HUES6 (cell line): ENCODE measurements around the gene PCYT2.

Source experiments
- H3K27ac ChIP-seq: 2 replicates; pipeline ENCODE4 v1.7.0; 2013; ENCODE audit warnings: low read depth, mild to moderate bottlenecking, low read length, inconsistent platforms
- H3K27me3 ChIP-seq: 2 replicates; pipeline ENCODE4 v1.6.1; 2013; ENCODE audit warnings: low read length; ENCODE audit not compliant: control insufficient read depth, insufficient read depth
- H3K36me3 ChIP-seq: 2 replicates; pipeline ENCODE4 v1.6.1; 2013; ENCODE audit warnings: low read length; ENCODE audit not compliant: control insufficient read depth, insufficient read depth
- H3K4me1 ChIP-seq: 2 replicates; pipeline ENCODE4 v1.6.1; 2013; ENCODE audit warnings: low read length; ENCODE audit not compliant: control insufficient read depth, insufficient read depth
- H3K4me3 ChIP-seq: 2 replicates; pipeline ENCODE4 v1.5.1; 2013; ENCODE audit warnings: low read depth, low read length
- H3K9ac ChIP-seq: one replicate; pipeline ENCODE4 v1.6.1; 2013; ENCODE audit warnings: mild to moderate bottlenecking, low read length
- H3K9me3 ChIP-seq: 2 replicates; pipeline ENCODE4 v1.6.1; 2013; ENCODE audit warnings: low read depth, low read length; ENCODE audit not compliant: control insufficient read depth, insufficient read depth

PCYT2 gene

DNA sequence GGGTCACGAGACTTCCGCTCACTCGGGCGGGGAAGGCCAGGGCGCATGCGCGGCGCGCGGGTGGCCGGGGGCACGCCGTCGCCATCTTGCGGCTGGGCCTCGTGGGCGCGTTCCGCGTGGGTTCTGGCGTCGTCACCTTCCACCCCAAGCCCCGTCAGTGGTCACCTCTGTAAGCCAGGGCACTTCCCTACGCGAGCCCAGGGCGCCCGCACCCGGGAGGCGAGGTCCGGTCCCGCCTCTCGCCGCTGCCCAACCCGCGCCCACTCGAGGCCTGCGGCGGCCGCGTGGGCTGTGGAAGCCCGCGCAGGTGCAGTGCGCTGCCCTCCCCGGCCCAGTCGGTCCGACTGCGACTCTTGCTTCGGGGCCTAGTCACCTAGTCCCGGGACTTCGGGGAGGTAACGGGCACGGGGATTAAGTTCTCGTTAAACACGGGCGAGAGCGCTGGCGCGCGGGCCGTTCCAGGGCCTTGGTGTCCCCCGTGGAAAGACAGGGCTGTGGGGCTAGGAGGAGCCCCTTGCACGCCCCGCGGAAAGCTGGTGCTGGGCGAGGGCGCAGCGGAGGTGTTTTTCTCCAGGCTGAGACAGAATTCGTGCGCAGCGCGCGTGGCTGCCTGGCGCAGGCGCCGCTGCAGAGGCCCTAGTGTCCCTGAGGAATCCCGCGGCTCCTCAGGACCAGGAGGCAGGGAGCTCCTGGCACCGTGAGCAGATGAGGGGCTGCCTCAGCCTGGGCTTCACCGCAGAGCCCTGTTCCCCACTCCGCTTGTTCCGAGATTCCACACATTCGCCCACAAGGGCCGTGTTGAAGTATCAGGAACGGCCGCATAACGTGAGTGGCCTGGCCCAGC is 39.6 kb downstream of the PCYT2 start:
- Histone ChIP-seq H3K9ac (peak overlapping the region; percentile 98), H3K9me3 (no peaks in the 10 kb centered on the region), H3K27me3 (no peaks in the 10 kb centered on the region), H3K4me1 (peaks cover 34% of the 10 kb centered on the region), H3K4me3 (peak overlapping the region; percentile 96), H3K36me3 (peaks cover 16% of the 10 kb centered on the region), H3K27ac (peak overlapping the region; percentile 99)

DNA sequence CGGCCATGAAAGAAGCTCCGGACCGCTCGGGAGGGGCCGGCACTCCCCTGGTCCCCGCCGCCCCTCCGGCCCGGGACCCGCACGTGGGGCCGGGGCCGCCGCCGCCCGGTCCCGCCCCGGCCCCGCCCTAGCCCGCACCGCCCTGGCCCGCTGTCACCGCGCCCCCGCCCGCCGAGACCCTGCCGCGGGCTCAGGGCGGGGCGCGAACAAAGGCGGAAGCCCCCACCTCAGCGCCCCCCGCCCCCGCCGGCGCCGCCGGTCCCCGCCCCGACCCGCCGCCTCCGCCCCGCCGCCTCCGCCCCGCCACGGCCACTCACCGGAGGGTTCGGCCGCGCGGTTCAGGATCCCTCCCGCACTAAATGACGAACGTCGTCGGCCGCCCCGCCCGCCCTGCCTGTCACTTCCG is 40.2 kb downstream of the PCYT2 start, which contains the start of gene ARHGDIA:
Gene ARHGDIA (minus strand): TSS at position 357 of the 406 bp plus-strand sequence. CDS start 1,407 bp downstream, outside the sequence.
- peaks cover 21% of the 10 kb centered on the region for H3K36me3 ChIP-seq
- no peaks in the 10 kb centered on the region for H3K27me3 ChIP-seq
- H3K4me3 ChIP-seq, result peak within 1 kb of the TSS; percentile 96
- H3K9ac ChIP-seq, result peak within 1 kb of the TSS; percentile 98
- peaks cover 38% of the 10 kb centered on the region for H3K4me1 ChIP-seq
- peak within 1 kb of the TSS; percentile 99 for H3K27ac ChIP-seq
- no peaks in the 10 kb centered on the region for H3K9me3 ChIP-seq

DNA sequence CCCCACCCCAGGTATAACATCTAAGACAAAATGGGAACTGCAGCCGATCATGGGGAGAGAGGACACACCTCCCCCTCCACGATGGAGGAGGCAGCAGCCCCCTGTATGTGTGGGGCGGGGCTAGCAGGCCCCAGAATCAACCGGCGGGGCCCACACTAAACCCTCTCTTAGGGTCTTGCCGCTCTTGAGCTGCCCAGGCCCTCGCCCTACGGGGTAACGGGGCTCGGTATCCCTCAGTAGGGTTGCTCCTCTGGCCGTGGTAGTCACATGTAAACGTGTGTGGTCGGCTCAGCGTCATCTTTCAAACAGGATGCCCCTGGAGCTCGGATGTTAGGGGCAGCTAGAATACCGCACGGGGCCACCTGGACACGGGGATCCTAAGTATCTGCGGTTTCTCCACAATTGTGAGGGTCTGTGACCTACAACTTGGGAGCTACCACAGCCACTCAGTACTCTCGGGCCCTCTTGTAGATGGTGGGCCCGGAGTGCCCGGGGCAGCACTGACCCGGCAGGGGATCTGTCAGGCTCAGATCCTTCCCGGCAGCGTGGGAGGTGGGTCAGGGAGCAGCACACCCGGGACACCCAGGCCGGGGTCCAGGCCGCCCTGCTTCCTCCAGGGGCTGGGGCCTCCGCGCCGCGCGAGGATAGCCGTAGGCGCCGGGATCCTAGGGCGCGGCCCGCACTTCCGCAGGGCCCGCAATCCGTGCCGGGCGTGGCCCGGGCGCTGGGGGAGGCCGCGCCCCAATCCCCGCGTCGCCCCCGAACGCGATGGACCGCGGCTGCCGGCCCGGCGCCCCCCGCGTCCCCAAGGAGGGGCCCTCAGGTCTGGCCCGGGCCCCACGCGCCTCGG is 40.8 kb downstream of the PCYT2 start:
- peaks cover 27% of the 10 kb centered on the region for H3K36me3 ChIP-seq
- no peaks in the 10 kb centered on the region for H3K9me3 ChIP-seq
- peak overlapping the region; percentile 94 for H3K9ac ChIP-seq
- H3K4me1 ChIP-seq, result peaks cover 38% of the 10 kb centered on the region
- H3K27ac ChIP-seq, result peak overlapping the region; percentile 57; the same call in 1 of the 2 replicates
- no peaks in the 10 kb centered on the region for H3K27me3 ChIP-seq
- H3K4me3 ChIP-seq, result peak overlapping the region; percentile 65

DNA sequence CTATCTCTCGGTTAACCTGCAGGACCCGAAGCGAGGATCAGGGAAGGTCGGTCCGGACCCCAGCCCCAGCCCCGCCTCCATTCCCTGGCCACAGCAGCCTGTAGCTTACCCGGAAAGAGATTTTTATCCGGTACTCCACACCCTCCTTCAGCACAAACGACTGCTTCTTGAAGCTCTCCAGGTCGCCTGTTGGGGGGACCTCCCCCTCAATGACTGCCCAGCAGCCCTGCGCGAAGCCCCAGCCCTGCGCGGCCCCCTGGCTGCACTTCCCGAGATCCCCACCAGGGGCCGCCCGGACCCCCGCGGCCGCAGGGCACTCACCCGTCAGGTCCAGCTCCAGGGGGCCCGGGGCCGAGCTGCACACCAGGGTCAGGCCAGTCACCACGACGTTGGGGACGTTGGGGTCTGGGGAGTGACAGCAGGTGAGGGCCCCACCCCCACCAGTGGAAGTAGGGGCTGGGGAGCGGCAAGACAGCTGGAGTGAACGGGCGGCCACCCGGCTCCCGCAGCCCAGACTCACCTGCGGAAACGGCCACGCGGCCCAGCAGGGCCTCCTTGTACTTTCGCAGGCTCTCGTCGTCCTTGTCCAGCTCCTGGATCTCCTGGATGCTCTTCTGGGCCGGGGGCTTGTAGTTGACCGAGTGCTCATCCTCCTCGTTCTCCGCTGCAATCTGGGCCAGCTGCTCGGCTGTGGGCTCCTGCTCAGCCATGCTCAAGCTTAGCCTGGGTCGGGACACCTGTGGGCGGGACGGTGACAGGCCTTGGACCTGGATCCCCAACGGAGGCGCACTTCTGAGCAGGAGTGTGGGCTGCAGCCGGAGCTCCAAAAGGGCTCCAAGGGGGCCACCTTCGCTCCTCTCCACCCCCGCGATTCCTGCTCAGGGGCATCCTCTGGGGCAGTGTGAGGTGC is 41.7 kb downstream of the PCYT2 start:
- peaks cover 38% of the 10 kb centered on the region for H3K4me1 ChIP-seq
- peak overlapping the region; percentile 74; the same call in 1 of the 2 replicates for H3K27ac ChIP-seq
- H3K27me3 ChIP-seq, result no peaks in the 10 kb centered on the region
- H3K9me3 ChIP-seq, result no peaks in the 10 kb centered on the region
- H3K36me3 ChIP-seq, result peaks cover 34% of the 10 kb centered on the region
- H3K4me3 ChIP-seq, result peak overlapping the region; percentile 65
- peak overlapping the region; percentile 94 for H3K9ac ChIP-seq

DNA sequence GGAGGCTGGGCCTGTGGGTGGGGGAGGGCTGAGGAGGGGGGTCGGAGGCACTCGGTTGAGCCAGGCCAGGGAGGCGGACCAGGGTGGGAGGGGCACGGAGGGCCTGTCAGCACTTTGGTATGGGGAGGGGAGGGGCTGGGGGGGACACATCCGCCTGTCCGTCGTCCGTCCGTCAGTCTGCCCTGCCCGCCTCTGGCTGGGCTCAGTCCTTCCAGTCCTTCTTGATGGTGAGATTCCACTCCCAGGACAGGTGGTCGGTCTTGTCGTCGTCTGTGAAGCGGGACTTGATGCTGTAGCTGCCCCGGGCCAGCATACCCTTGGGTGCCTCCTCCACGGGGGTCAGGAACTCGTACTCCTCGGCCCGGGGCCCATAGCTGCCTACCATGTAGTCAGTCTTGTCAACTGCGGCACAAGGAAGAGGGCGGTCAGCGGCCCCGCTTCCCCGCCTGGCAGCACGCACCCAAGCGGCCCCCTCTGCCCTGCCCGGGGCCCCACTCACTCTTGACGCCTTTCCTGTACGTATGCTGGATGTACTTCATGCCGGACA is 42.5 kb downstream of the PCYT2 start:
- Histone ChIP-seq H3K9me3 (no peaks in the 10 kb centered on the region), H3K36me3 (peaks cover 41% of the 10 kb centered on the region), H3K9ac (peak overlapping the region; percentile 67), H3K4me3 (peak overlapping the region; percentile 65), H3K4me1 (peaks cover 38% of the 10 kb centered on the region), H3K27me3 (no peaks in the 10 kb centered on the region), H3K27ac (peak overlapping the region; percentile 74; the same call in 1 of the 2 replicates)

DNA sequence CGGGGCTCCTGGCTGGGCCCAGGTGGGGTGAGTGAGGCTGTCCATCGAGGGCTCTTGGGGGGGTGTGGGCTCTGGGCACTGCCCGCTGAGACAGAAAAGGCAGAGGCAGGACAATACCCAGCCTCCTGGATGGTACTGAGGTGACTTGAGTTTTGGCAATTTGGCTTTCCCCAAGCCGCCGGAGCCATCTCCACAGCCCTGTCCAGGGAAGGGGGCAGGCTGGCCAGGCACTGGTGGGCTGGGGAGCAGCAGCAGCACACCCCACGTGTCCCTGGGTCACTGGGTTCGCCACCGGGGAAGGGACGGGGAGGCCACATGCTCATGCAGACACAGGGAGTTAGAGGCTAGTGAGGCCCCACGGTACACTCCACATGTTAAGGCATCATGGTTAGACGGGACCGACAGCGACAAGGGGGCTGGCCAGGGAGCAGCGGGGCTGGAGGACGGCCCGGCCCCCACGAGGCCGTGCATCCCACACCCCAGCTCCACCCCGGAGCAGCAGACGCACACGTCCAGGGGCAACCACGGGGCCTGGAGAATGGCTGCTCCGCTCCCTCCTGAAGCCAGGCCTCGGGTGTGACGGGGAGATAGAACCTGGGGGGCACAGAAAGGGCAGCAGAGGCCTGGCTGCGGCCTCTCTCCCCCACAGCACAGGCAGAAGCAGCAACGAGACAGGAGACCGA is 43.1 kb downstream of the PCYT2 start:
- Histone ChIP-seq H3K27ac (peak overlapping the region; percentile 74; the same call in 1 of the 2 replicates), H3K4me3 (no peak overlapping the region), H3K9ac (peak overlapping the region; percentile 56), H3K9me3 (no peaks in the 10 kb centered on the region), H3K27me3 (no peaks in the 10 kb centered on the region), H3K36me3 (peaks cover 47% of the 10 kb centered on the region), H3K4me1 (peaks cover 38% of the 10 kb centered on the region)

DNA sequence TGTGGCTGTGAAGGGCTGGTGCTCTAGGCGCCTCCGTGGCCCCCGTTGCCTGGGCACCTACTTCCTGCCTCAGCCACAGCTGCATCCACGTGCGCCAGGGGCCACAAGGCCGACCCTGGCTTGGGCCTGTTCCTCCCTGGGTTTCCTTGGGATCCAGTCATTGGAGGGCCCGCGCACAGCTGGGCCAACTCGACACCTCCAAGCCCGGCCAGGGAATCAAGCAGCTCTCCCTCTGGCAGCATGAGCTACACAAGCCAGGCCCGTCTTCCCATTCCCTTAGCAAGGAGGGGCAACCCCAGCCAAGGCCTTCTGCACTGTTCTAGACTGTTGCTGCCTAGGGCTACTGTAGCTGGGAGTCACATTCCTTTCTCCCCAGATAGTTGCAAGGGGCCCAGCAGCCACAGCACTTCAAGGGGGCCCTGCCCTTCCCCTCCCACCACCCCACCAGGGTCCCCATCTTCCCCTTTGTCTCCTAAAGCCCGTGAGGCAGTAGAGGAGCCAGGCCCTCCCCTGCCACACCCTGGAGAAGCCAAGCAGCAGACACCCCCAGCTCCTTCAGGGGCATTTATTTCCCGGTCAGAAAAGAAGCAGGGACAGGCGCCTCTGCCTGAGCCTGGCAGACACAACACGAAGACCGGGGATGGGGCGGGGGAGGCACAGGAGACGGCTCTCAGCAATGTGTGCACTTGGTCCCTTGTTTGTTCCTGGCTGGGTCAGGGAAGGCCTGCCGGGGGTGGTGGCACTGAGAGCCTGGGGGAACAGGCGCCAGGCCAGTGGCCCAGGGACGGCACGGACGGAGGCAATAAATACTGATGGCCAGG is 43.8 kb downstream of the PCYT2 start:
- Histone ChIP-seq H3K9me3 (no peaks in the 10 kb centered on the region), H3K9ac (peak overlapping the region; percentile 56), H3K27ac (0 out of 2 replicates have a peak overlapping the region, but pooled peaks have one; percentile 74), H3K4me1 (peaks cover 38% of the 10 kb centered on the region), H3K27me3 (no peaks in the 10 kb centered on the region), H3K36me3 (peaks cover 53% of the 10 kb centered on the region), H3K4me3 (no peak overlapping the region)

DNA sequence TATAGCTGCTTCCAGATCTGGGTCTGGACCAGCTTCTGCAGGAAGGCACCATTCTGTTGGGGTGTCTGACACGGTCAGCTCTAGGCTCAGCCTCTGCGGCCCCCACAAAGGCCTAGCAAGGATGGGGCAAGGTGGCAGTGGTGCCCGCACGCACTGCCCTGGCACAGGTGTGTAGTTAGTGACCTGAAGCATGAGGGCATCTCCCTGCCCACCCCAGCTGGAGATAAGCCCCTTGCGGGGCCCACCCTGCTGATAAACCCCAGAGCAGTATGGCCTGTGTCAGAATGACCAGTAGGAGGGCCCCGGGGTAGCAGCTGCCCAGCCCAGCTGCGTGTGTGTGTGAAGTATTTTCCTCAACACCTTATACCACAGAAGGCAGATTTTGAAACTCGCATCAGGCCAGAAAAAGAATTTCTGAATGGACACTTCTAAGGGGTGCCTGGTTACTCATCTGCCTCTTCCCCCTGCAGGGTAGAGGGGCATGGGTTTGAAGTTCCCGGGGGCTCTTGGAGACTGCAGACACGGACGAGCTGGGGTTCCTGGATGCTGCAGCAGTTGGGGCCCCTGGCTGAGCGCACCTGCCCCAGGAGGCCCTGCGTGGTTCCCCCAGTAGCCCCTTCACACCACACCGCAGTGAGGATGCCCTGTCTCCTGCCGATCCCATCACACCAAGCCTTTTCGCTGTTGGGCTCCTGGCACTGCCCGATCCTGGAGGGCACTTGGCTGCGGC is 44.6 kb downstream of the PCYT2 start:
- Histone ChIP-seq H3K4me1 (peaks cover 38% of the 10 kb centered on the region), H3K9ac (no peak overlapping the region), H3K9me3 (no peaks in the 10 kb centered on the region), H3K27ac (no peak overlapping the region), H3K36me3 (peaks cover 53% of the 10 kb centered on the region), H3K4me3 (no peak overlapping the region), H3K27me3 (no peaks in the 10 kb centered on the region)
